HepG2 (cell line): ENCODE data around the gene MPP1.

ENCODE experiments used
- HNRNPLL ChIP-seq: fragments of 200-400 bp; formaldehyde crosslinking; IDR thresholded peaks from 2 replicates; pipeline ENCODE4 v1.6.1; 2017; ENCODE audit warnings: mild to moderate bottlenecking, low read depth, low read length; ENCODE audit not compliant: poor library complexity, severe bottlenecking
- JUN ChIP-seq: sonication (generic); formaldehyde crosslinking; IDR thresholded peaks from 2 replicates; pipeline ENCODE4 v1.4.0; 2020; ENCODE audit warnings: mild to moderate bottlenecking, missing genetic modification reagents
- PRPF4 ChIP-seq: fragments of 200-400 bp; formaldehyde crosslinking; IDR thresholded peaks from 2 replicates; pipeline ENCODE4 v1.6.1; 2016; ENCODE audit warnings: low read length, low read depth; ENCODE audit not compliant: poor library complexity, severe bottlenecking
- REPIN1 ChIP-seq: sonication (generic); formaldehyde crosslinking; IDR thresholded peaks from 2 replicates; pipeline ENCODE4 v1.8.0; 2022; ENCODE audit warnings: missing genetic modification reagents, low read depth, mild to moderate bottlenecking, borderline replicate concordance
- TF ChIP-seq, protein P1 (sequence below): sonication (generic); formaldehyde crosslinking; IDR thresholded peaks from 2 replicates; pipeline ENCODE4 v1.5.0; 2020; ENCODE audit warnings: mild to moderate bottlenecking, missing genetic modification reagents, moderate library complexity

DNA sequence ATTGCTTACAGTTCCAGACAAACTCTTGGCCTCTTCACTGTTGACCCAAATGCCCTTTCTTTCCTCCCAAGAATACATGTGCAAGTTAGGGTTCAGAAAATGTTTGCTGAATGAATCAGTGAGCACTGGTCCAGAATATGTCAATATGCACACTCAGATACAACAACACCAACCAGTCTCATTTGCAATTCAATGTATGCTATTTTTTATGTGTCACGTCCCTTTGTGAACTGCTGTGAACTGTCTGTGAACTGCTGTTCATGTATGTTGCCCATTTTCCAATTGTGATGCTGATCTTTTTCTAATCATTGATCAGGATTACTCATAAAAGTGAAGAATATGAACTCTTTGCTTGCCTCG lies 72.2 kb downstream of the MPP1 start:
- TF ChIP-seq JUN (CRISPR knock-in tag) (no peak), HNRNPLL (no peak), REPIN1 (no peak), PRPF4 (no peak)
- TF ChIP-seq, protein P1, sequence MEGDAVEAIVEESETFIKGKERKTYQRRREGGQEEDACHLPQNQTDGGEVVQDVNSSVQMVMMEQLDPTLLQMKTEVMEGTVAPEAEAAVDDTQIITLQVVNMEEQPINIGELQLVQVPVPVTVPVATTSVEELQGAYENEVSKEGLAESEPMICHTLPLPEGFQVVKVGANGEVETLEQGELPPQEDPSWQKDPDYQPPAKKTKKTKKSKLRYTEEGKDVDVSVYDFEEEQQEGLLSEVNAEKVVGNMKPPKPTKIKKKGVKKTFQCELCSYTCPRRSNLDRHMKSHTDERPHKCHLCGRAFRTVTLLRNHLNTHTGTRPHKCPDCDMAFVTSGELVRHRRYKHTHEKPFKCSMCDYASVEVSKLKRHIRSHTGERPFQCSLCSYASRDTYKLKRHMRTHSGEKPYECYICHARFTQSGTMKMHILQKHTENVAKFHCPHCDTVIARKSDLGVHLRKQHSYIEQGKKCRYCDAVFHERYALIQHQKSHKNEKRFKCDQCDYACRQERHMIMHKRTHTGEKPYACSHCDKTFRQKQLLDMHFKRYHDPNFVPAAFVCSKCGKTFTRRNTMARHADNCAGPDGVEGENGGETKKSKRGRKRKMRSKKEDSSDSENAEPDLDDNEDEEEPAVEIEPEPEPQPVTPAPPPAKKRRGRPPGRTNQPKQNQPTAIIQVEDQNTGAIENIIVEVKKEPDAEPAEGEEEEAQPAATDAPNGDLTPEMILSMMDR (CRISPR knock-in tag), result no peak
